HG02885 (cell line): ENCODE results near the gene CCDC171.
A peak's percentile ranks its signal among the peaks of the same experiment; 100 is the strongest.

Experiments used
- ATAC-seq: cut with Tn5 transposase; IDR thresholded peaks from one replicate; pipeline ENCODE4 v1.9.1; 2021; ENCODE audit warnings: mild to moderate bottlenecking; ENCODE audit not compliant: unreplicated experiment, poor library complexity

Gene CCDC171

GRCh38 chr9:15846611-15847010 lies 293.8 kb downstream of the CCDC171 start:
- no peak for ATAC-seq

- ATAC-seq, result no peak
Observed at GRCh38 chr9:15849871-15850270, 297.0 kb downstream of the CCDC171 start.

GRCh38 chr9:15851766-15852165 lies 298.9 kb downstream of the CCDC171 start:
- ATAC-seq, result no peak

DNA sequence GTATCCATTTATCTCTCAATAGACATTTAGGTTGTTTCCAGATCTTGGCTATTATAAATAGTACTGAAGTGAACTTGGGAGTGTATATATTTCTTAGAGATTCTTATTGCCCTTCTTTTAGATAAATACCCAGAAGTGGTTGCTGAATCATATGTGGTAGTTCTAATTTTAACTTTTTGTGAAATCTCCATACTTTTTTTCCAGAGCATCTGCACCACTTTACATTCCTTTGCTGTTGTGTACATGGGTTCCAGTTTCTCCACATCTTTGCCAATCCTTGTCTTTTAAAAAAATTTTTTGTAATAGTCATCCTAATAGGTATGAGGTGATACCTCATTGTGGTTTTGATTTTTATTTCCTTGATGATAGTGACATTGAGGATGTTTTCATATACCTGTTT lies 303.7 kb downstream of the CCDC171 start:
- no peak for ATAC-seq

GRCh38 chr9:15867334-15867733 lies 314.5 kb downstream of the CCDC171 start:
- peak; percentile 48 for ATAC-seq

DNA sequence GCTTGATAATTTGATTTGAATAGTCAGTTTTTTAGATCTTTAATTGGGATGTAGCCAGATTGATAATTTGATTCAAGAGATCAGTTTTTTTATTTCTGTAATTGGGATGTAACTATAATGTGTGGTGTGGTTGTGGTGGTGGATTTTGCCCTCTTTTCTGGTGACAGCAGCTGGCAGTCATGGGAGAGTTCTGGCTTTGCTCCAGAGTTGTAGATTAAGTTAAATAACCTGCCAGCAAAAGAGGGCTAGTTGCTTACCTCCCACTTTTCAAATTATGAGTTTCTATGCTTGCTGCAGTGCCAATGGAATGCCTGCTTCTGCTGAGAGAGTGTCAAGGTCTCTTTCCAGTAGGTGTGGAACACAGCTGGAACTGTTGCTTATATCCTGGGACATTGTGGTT lies 315.1 kb downstream of the CCDC171 start:
- no peak for ATAC-seq

DNA sequence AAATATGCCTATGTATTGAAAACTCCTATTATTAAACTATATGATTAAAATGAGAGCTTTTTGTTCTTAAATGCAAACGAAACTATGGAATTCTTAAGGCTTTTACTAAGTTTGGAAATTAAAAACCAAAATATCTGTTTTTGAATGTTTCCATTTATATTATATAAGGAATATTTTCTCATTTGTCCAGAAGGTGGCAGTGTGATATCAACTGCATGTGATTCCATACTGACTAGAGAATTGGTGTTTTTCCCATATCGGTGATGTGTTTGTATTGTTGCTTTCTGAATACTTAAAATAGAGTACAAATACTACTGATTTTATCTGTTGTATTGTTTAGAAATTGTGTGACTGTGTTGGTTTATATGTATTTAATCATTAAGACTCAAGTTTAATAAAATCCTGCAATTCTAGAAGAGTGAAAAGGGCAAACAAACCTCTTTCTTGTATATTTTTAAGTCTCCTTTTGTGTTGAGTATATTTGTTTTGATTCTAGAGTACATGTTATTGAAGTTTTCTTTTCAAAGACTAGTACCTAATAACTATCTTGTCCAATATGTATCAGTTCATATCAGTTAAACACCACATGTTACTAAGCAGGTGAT lies 320.8 kb downstream of the CCDC171 start:
- ATAC-seq, result peak; percentile 79

DNA sequence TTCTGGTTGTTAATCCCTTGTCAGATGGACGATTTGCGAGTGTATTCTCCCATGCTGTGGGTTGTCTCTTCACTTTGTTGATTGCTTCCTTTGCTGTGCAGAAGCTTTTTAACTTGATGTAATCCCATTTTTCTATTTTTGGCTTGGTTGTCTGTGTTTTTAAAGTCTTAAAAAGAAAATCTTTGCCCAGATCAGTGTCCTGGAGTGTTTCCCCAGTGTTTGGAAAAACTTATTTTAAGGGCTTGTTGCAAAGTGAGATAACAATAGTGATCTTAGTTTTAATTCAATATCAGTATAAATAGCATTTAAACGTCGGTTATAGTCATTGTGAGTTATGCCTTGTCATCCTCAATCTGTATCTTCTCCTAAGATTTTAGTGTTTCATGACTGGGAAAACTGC lies 329.5 kb downstream of the CCDC171 start:
- ATAC-seq, result no peak

GRCh38 chr9:15882883-15883282 lies 330.0 kb downstream of the CCDC171 start:
- ATAC-seq, result no peak

- ATAC-seq, result no peak
Observed at GRCh38 chr9:15885464-15885863, 332.6 kb downstream of the CCDC171 start.

DNA sequence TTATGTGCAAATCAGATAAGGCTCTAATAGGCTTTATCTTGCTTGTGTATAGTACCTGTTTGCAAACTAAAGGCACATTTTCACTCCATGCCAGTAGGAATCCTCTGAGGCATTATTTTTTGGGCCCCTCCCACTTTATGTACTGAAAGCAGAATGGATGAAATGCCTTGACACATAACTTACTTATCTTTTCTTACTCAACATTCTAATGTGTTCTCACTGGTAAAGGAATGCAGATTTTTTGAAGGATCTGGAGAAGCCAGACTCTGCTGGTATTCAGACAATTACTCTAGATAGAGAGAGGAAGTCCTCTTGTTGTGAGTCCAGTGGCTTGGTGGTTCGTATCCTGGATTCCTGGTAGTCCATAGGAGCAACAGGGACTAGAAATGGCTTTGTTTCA lies 336.7 kb downstream of the CCDC171 start:
- no peak for ATAC-seq

- ATAC-seq, result no peak
Observed at GRCh38 chr9:15901572-15901971, 348.7 kb downstream of the CCDC171 start.

- no peak for ATAC-seq
Observed at GRCh38 chr9:15909297-15909696, 356.5 kb downstream of the CCDC171 start.

DNA sequence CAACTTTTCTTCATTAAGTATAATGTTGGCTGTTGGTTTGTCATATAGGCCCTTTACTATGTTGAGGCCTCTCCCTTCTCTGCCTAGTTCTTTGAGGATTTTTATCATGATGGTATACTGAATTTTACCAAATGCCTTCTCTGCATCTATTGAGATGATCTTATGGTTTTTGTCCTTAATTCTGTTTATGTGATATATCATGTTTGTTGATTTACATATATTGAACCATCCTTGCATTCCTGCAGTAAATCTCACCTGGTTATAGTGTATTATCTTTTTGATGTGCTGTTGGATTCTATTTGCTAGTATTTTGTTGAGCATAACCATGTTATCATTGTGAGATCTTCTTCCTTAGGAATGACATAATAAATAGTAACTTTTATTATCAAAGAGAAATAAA lies 362.9 kb downstream of the CCDC171 start:
- no peak for ATAC-seq

DNA sequence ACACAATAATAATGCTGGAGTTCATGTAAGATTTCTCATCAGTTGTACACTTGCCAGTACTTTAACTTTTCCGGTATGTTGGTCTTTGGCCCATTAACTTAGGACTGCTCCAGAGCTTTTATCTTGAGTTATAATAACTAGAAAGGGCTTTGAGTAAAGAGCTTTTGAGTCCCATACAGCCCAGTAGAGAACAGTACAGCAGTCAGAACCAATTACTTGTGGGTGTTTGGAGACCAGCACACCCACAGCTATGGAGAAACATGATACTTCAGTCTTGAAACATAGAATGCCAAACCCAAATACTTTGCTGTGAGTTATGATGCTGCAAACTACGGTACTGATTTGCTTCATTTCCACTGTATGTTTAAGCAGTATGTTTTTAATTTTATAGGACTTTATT lies 374.3 kb downstream of the CCDC171 start:
- no peak for ATAC-seq

DNA sequence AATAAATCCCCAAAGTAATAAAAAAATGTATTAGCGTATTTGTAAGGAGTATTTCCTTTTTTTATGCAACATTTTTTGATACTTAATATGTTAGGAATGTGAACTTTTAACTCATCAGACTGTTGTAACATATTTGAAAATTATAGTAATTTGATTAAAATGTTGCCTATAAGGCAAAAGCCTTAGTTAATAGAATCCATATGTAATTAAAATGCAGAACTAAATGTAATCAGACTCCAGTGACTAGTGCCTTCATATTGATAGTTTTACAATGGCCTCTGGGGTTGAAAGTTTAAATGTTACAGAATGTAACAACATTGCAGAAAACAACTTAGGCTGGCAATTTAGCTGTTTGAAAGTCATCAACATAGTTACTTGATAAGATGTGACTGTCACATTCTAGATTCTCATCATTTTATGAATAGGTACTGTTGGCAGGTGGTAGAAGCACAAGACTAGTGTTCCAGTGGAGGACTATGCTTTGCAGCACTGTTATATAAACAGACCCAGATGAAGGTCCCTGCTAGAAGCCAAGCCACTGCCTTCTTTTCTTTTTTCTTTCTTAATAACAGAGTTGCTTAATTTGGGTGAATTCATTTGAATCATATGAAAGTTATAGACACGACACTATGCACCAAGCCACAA lies 382.9 kb downstream of the CCDC171 start:
- no peak for ATAC-seq

DNA sequence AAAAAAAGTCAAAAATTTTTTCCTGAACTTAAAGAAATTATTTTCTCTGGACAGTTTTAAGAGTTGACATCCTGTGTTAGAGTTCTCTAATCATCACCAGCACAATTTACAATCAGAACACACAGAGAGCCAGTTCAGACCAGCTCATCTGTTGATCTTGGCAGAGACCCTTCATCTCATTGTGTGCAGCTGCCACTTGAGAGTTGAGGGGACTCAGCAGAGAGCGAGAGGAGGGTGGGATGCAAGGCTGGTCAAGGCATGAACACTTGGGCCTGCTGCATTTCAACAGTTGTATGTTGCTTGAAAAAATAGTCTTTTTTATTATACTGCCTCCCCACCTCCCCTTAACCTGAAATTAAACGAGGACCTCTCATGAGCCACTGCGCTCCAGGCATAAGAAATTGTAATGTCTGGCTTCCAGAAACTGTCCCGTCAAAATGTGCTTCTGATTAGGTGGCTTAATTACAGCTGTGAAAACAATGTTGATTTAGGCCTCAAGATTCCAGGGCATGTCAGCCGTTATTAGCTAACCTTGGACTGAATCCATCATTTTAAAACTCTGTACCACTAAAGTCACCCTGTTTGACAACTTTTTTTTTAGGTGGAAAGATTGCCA lies 383.6 kb downstream of the CCDC171 start:
- no peak for ATAC-seq

GRCh38 chr9:15942831-15943424 lies 390.1 kb downstream of the CCDC171 start:
- ATAC-seq, result no peak

GRCh38 chr9:15944341-15944740 lies 391.5 kb downstream of the CCDC171 start:
- ATAC-seq, result no peak

DNA sequence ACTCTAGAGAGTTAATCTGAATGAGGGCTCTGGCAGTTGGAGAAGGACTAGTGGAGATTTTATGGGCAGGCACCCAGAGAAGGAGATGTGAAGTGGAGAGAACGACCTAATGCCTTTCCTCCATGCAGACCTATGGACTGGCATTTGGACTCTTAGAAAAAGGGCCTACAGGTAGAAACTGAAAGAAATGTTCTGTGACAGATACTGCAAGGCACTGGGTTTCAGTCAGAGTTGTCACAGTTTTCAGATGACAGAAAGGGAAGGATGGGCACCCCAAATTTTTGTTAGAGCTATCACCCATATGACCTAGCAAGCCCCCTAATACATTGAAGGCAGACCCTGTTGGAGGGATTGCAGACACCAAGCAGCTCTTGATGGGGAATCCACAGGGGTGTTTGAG lies 406.8 kb downstream of the CCDC171 start:
- ATAC-seq, result no peak

DNA sequence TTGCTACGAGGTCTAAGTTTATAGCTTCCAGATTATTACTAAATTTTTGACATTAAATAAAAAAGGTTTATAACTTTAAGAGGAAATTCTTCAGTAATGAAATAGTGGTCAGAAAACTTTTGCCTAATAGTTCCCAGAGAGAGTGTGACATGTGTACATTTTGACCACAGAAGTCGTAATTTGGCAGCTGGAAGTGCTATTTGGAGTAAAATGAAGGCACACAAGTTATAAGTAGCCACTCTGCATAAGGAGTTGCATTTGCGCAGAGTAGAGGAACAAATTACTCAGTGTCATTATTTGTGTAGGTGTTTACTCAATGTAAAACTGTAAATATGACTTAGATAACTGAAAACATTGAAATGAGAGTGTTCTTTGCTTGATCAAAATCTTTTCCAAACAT lies 408.4 kb downstream of the CCDC171 start:
- ATAC-seq, result no peak
